GM19239 (cell line): Measurements from ENCODE around the gene ZNF385D.

ENCODE experiments used
- DNase-seq: peaks from one replicate; pipeline ENCODE4 v3.0.0; 2011; ENCODE audit warnings: low spot score; ENCODE audit not compliant: insufficient read length
- FAIRE-seq: peaks from 2 replicates; lab custom pipeline; 2011; peaks lifted over from hg19 to GRCh38; lab: Jason Lieb, UNC

The ZNF385D gene

GRCh38 chr3:21691036-21691435 is 60.0 kb downstream of the ZNF385D start:
- DNase-seq (no peak), FAIRE-seq (no peak)

- FAIRE-seq = no peak
- DNase-seq = no peak
These were observed 68.8 kb downstream of the ZNF385D start for GRCh38 chr3:21682206-21682605.

- DNase-seq (no peak), FAIRE-seq (no peak)
These were observed 77.6 kb downstream of the ZNF385D start for GRCh38 chr3:21673393-21673792.

GRCh38 chr3:21672303-21672702 is 78.7 kb downstream of the ZNF385D start:
- no peak for FAIRE-seq
- DNase-seq = no peak

GRCh38 chr3:21670386-21670785 is 80.6 kb downstream of the ZNF385D start:
- no peak for FAIRE-seq

GRCh38 chr3:21668012-21668411 is 83.0 kb downstream of the ZNF385D start:
- FAIRE-seq = no peak
- no peak for DNase-seq

More at GRCh38 chr3:21670386-21670785, 80.6 kb downstream of the ZNF385D start:
- DNase-seq = no peak

GRCh38 chr3:21665444-21666100 is 85.4 kb downstream of the ZNF385D start:
- no peak for FAIRE-seq
- no peak for DNase-seq

GRCh38 chr3:21664996-21665395 is 86.0 kb downstream of the ZNF385D start:
- FAIRE-seq (no peak), DNase-seq (no peak)

GRCh38 chr3:21662403-21662802 is 88.6 kb downstream of the ZNF385D start:
- no peak for DNase-seq
- FAIRE-seq = no peak

GRCh38 chr3:21654662-21655061 is 96.3 kb downstream of the ZNF385D start:
- no peak for FAIRE-seq
- DNase-seq = no peak

- DNase-seq = no peak
- no peak for FAIRE-seq
These were observed 96.8 kb downstream of the ZNF385D start for GRCh38 chr3:21654241-21654640.

- DNase-seq = no peak
- FAIRE-seq = no peak
These were observed 101.5 kb downstream of the ZNF385D start for GRCh38 chr3:21649519-21649918.

GRCh38 chr3:21647961-21648360 is 103.0 kb downstream of the ZNF385D start:
- no peak for FAIRE-seq
- no peak for DNase-seq

- DNase-seq = no peak
- no peak for FAIRE-seq
These were observed 105.7 kb downstream of the ZNF385D start for GRCh38 chr3:21645121-21645897.

- DNase-seq (no peak), FAIRE-seq (no peak)
These were observed 106.7 kb downstream of the ZNF385D start for GRCh38 chr3:21644268-21644667.

GRCh38 chr3:21643752-21644151 is 107.3 kb downstream of the ZNF385D start:
- no peak for FAIRE-seq
- DNase-seq = no peak

GRCh38 chr3:21642433-21642832 is 108.6 kb downstream of the ZNF385D start:
- FAIRE-seq (no peak), DNase-seq (no peak)

GRCh38 chr3:21641959-21642358 is 109.1 kb downstream of the ZNF385D start:
- no peak for FAIRE-seq
- DNase-seq = no peak

GRCh38 chr3:21638488-21638887 is 112.5 kb downstream of the ZNF385D start:
- no peak for FAIRE-seq

GRCh38 chr3:21634112-21634511 is 116.9 kb downstream of the ZNF385D start:
- no peak for FAIRE-seq

More at GRCh38 chr3:21638488-21638887, 112.5 kb downstream of the ZNF385D start:
- no peak for DNase-seq

GRCh38 chr3:21624524-21624923 is 126.5 kb downstream of the ZNF385D start:
- DNase-seq (no peak), FAIRE-seq (no peak)

More at GRCh38 chr3:21634112-21634511, 116.9 kb downstream of the ZNF385D start:
- no peak for DNase-seq
